ENCODE data around the gene S100Z.
"Not testable (repeated sequence)": the region's sequence is repeated elsewhere in the genome, so short reads cannot be mapped to it uniquely, and the experiment has no call there.

S100Z gene

DNA sequence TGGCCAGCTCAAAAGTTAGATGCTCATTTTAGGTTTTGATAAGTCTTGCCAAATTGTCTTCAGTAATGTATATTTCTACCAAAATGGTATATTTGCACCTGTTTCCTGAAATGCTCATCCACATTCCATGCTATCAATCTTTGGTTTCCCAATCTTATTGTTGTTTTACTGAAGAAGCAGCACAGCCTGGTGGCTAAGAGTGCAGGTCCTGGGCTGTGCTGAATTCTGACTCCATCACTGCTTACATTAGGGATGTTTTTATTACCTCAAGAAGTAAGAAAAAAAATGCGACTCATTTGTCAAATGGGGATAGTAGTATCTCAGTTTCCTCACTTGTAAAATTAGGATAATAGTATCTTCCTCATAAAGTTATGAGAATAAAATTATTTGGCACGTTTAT is 13.6 kb upstream of the S100Z start:
- H3K36me3 ChIP-seq (ENCODE audit: control insufficient read depth, insufficient read depth, low read length, severe bottlenecking), result no peaks in the 10 kb centered on the region
- no peak for DNase-seq (ENCODE audit: low read depth)
- no peak overlapping the region for H3K4me3 ChIP-seq (ENCODE audit: low read length)
- H3K27me3 ChIP-seq (replicated peaks; ENCODE audit: control insufficient read depth, insufficient read depth, low read length), result no peaks in the 10 kb centered on the region
- no peak overlapping the region for H3K9ac ChIP-seq (ENCODE audit: low read length)
- H3K4me1 ChIP-seq (ENCODE audit: control insufficient read depth, insufficient read depth, low read length), result peaks cover 10% of the 10 kb centered on the region
- H3K9me3 ChIP-seq (ENCODE audit: control insufficient read depth, low read length), result no peaks in the 10 kb centered on the region

GRCh38 chr5:76836585-76836984 is 13.2 kb upstream of the S100Z start:
- no peak overlapping the region for H3K9ac ChIP-seq (ENCODE audit: low read length)
- H3K4me3 ChIP-seq (ENCODE audit: low read length), result no peak overlapping the region
- no peak for DNase-seq (ENCODE audit: low read depth)
- peaks cover 8% of the 10 kb centered on the region for H3K4me1 ChIP-seq (ENCODE audit: control insufficient read depth, insufficient read depth, low read length)
- H3K27me3 ChIP-seq (replicated peaks; ENCODE audit: control insufficient read depth, insufficient read depth, low read length), result no peaks in the 10 kb centered on the region
- H3K9me3 ChIP-seq (ENCODE audit: control insufficient read depth, low read length), result no peaks in the 10 kb centered on the region
- H3K36me3 ChIP-seq (ENCODE audit: control insufficient read depth, insufficient read depth, low read length, severe bottlenecking), result no peaks in the 10 kb centered on the region

DNA sequence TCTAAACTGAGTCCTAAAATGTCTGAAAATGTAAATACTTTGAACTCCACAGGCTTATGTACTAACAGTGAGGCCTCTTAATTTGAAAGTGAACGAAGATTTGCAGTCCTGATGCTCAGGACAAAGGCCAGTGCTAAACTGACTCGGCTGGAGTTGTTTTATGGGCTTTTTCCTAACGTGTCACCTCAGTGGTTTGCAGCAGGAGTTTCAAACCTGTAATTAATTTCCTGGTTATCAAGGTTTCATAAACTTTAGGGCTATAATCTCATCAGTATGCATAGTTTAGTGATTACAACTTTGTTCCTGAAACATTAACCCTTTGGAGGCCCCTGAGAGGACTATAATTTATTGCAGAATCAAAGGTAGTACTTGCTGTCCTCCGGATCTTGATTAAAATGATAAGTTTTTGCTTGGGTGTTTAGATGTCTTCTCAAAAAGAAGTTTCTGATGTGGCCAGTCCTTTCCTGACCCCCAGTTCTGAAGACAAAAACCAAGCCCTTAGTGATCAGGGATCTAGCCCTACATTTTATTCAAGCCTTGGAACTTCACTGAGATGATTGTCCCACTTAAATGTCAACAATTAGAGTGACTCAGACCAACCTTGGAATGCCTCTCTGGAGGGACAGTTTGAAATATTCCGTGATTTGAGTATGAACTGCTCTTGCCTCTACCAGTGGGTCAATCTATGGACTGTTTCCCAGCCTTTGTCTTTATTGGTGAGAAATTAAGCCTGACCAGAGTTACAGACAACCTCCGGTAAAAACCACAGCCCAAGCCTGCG is 11.1 kb upstream of the S100Z start:
- H3K4me1 ChIP-seq (ENCODE audit: control insufficient read depth, insufficient read depth, low read length), result peaks cover 8% of the 10 kb centered on the region
- no peak overlapping the region for H3K4me3 ChIP-seq (ENCODE audit: low read length)
- H3K36me3 ChIP-seq (ENCODE audit: control insufficient read depth, insufficient read depth, low read length, severe bottlenecking), result no peaks in the 10 kb centered on the region
- H3K9ac ChIP-seq (ENCODE audit: low read length), result no peak overlapping the region
- peak; percentile 41 for DNase-seq (ENCODE audit: low read depth)
- no peaks in the 10 kb centered on the region for H3K9me3 ChIP-seq (ENCODE audit: control insufficient read depth, low read length)
- H3K27me3 ChIP-seq (replicated peaks; ENCODE audit: control insufficient read depth, insufficient read depth, low read length), result no peaks in the 10 kb centered on the region

DNA sequence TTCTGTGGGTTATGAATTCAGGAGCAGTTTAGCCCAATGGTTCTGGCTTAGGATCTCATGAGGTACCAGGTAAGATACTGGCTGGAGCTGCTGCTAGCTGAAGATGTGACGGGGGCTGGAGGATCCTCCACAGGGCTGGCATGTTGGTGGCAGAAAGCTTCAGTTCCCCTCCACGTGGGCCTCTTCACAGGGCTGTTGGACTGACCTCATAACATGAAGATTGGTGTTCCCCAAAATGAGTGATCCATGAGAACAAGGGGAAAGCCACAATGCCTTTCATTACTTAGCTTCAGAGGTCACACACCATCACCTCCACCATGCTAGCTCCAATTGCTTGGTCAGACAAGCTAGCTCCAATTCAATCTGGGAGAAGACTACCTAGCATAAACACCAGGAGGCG is 8.5 kb upstream of the S100Z start:
- Histone ChIP-seq H3K36me3 (ENCODE audit: control insufficient read depth, insufficient read depth, low read length, severe bottlenecking) (no peaks in the 10 kb centered on the region), H3K9me3 (ENCODE audit: control insufficient read depth, low read length) (no peaks in the 10 kb centered on the region), H3K27me3 (replicated peaks; ENCODE audit: control insufficient read depth, insufficient read depth, low read length) (no peaks in the 10 kb centered on the region), H3K4me1 (ENCODE audit: control insufficient read depth, insufficient read depth, low read length) (peaks cover 13% of the 10 kb centered on the region), H3K4me3 (ENCODE audit: low read length) (no peak overlapping the region), H3K9ac (ENCODE audit: low read length) (no peak overlapping the region)
- no peak for DNase-seq (ENCODE audit: low read depth)

DNA sequence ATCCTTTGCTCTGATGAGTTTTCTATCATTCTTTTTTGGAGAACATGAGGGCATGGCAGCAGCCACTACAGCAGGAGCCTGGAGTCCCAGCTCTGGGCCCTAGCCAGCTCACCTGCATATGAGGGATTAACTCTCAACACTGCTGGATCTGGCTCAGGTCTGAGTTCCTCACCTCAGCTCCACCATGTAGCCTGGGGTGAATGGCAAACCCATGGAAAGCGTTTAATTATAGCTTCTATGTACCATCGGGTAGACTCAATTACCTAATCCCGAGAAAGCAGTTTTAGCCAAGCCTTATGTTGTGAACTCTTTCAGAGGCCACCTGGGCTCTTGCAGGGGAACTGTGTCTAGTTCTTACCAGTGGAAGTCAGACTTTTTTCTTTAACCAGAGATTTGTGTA is 3.9 kb upstream of the S100Z start:
- Histone ChIP-seq H3K4me1 (ENCODE audit: control insufficient read depth, insufficient read depth, low read length) (peaks cover 5% of the 10 kb centered on the region), H3K36me3 (ENCODE audit: control insufficient read depth, insufficient read depth, low read length, severe bottlenecking) (no peaks in the 10 kb centered on the region), H3K9ac (ENCODE audit: low read length) (no peak overlapping the region), H3K9me3 (ENCODE audit: control insufficient read depth, low read length) (no peaks in the 10 kb centered on the region), H3K27me3 (replicated peaks; ENCODE audit: control insufficient read depth, insufficient read depth, low read length) (no peaks in the 10 kb centered on the region), H3K4me3 (ENCODE audit: low read length) (no peak overlapping the region)
- DNase-seq (ENCODE audit: low read depth), result no peak

DNA sequence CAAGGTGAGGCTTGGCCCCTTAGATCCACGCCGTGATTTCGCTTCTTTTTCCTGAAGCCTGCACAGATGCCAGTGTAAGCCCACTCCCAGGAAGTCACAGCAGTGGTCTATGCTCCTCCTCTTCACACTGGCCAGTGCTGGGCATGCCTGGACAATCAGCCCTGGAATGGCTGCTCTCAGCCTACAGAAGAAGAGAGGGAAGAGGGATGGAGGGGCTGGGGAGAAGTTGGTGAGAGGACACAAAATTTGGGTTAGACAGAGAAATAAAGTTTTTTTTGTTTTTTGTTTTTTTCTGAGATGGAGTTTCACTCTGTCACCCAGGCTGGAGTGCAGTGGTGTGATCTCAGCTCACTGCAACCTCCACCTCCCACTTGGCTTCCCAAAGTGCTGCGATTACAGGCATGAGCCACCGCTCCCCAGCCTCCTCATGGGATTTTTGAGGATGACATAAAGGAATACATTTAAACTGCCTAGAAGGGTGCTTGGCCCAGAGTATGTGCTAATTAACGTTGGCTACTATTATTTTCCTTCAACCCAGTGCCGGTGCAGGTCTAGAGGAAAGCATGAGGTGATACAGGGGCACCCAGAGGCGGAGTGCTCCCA is 830 bp downstream of the S100Z start:
- Histone ChIP-seq H3K27me3 (replicated peaks; ENCODE audit: control insufficient read depth, insufficient read depth, low read length) (no peaks in the 10 kb centered on the region), H3K36me3 (ENCODE audit: control insufficient read depth, insufficient read depth, low read length, severe bottlenecking) (no peaks in the 10 kb centered on the region), H3K4me1 (ENCODE audit: control insufficient read depth, insufficient read depth, low read length) (no peaks in the 10 kb centered on the region), H3K4me3 (ENCODE audit: low read length) (no peak overlapping the region), H3K9me3 (ENCODE audit: control insufficient read depth, low read length) (no peaks in the 10 kb centered on the region), H3K9ac (ENCODE audit: low read length) (no peak overlapping the region)
- no peak for DNase-seq (ENCODE audit: low read depth)

GRCh38 chr5:76851728-76852369 is 2.0 kb downstream of the S100Z start:
- Histone ChIP-seq H3K27me3 (replicated peaks; ENCODE audit: control insufficient read depth, insufficient read depth, low read length) (no peaks in the 10 kb centered on the region), H3K9ac (ENCODE audit: low read length) (no peak overlapping the region), H3K4me1 (ENCODE audit: control insufficient read depth, insufficient read depth, low read length) (no peaks in the 10 kb centered on the region), H3K36me3 (ENCODE audit: control insufficient read depth, insufficient read depth, low read length, severe bottlenecking) (no peaks in the 10 kb centered on the region), H3K9me3 (ENCODE audit: control insufficient read depth, low read length) (no peaks in the 10 kb centered on the region), H3K4me3 (ENCODE audit: low read length) (no peak overlapping the region)
- no peak for DNase-seq (ENCODE audit: low read depth)

GRCh38 chr5:76852772-76853171 is 3.0 kb downstream of the S100Z start:
- Histone ChIP-seq H3K27me3 (replicated peaks; ENCODE audit: control insufficient read depth, insufficient read depth, low read length) (no peaks in the 10 kb centered on the region), H3K9ac (ENCODE audit: low read length) (no peak overlapping the region), H3K4me1 (ENCODE audit: control insufficient read depth, insufficient read depth, low read length) (no peaks in the 10 kb centered on the region), H3K4me3 (ENCODE audit: low read length) (no peak overlapping the region), H3K9me3 (ENCODE audit: control insufficient read depth, low read length) (no peaks in the 10 kb centered on the region), H3K36me3 (ENCODE audit: control insufficient read depth, insufficient read depth, low read length, severe bottlenecking) (no peaks in the 10 kb centered on the region)
- DNase-seq (ENCODE audit: low read depth), result no peak

GRCh38 chr5:76853741-76854140 is 3.9 kb downstream of the S100Z start:
- not testable (repeated sequence) for H3K4me3 ChIP-seq (ENCODE audit: low read length); DNase-seq (ENCODE audit: low read depth); H3K36me3 ChIP-seq (ENCODE audit: control insufficient read depth, insufficient read depth, low read length, severe bottlenecking); H3K27me3 ChIP-seq (replicated peaks; ENCODE audit: control insufficient read depth, insufficient read depth, low read length); H3K9me3 ChIP-seq (ENCODE audit: control insufficient read depth, low read length); H3K4me1 ChIP-seq (ENCODE audit: control insufficient read depth, insufficient read depth, low read length); H3K9ac ChIP-seq (ENCODE audit: low read length)

- H3K9me3 ChIP-seq (ENCODE audit: control insufficient read depth, low read length), result no peaks in the 10 kb centered on the region
- no peaks in the 10 kb centered on the region for H3K4me1 ChIP-seq (ENCODE audit: control insufficient read depth, insufficient read depth, low read length)
- no peaks in the 10 kb centered on the region for H3K36me3 ChIP-seq (ENCODE audit: control insufficient read depth, insufficient read depth, low read length, severe bottlenecking)
- no peaks in the 10 kb centered on the region for H3K27me3 ChIP-seq (replicated peaks; ENCODE audit: control insufficient read depth, insufficient read depth, low read length)
- no peak overlapping the region for H3K4me3 ChIP-seq (ENCODE audit: low read length)
- H3K9ac ChIP-seq (ENCODE audit: low read length), result no peak overlapping the region
- no peak for DNase-seq (ENCODE audit: low read depth)
Observed at GRCh38 chr5:76854644-76855043, 4.8 kb downstream of the S100Z start.

DNA sequence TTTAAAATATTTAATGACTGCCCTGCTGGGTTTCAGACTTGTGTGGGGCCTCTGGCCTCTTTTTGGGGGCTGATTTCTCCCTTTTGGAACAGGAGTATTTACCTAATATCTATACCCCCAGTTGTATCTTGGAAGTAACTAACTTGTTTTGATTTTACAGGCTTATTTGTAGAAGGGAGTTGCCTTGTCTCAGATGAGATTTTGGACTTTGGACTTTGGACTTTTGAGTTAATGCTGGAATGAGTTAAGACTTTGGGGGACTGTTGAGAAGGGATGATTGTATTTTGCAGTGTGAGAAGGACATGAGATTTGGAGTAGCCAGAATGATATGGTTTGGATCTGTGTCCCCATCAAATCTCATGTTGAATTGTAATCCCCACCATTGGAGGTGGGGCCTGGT is 5.7 kb downstream of the S100Z start:
- not testable (repeated sequence) for H3K4me3 ChIP-seq (ENCODE audit: low read length); H3K4me1 ChIP-seq (ENCODE audit: control insufficient read depth, insufficient read depth, low read length)

More for the DNA sequence above, 5.7 kb downstream of the S100Z start:
- not testable (repeated sequence) for H3K9ac ChIP-seq (ENCODE audit: low read length); H3K27me3 ChIP-seq (replicated peaks; ENCODE audit: control insufficient read depth, insufficient read depth, low read length); H3K9me3 ChIP-seq (ENCODE audit: control insufficient read depth, low read length); DNase-seq (ENCODE audit: low read depth); H3K36me3 ChIP-seq (ENCODE audit: control insufficient read depth, insufficient read depth, low read length, severe bottlenecking)
